Measurements from ENCODE around the gene ZNF69.
"Not testable (repeated sequence)": the region's sequence is repeated elsewhere in the genome, so short reads cannot be mapped to it uniquely, and the experiment has no call there.

ZNF69 gene

DNA sequence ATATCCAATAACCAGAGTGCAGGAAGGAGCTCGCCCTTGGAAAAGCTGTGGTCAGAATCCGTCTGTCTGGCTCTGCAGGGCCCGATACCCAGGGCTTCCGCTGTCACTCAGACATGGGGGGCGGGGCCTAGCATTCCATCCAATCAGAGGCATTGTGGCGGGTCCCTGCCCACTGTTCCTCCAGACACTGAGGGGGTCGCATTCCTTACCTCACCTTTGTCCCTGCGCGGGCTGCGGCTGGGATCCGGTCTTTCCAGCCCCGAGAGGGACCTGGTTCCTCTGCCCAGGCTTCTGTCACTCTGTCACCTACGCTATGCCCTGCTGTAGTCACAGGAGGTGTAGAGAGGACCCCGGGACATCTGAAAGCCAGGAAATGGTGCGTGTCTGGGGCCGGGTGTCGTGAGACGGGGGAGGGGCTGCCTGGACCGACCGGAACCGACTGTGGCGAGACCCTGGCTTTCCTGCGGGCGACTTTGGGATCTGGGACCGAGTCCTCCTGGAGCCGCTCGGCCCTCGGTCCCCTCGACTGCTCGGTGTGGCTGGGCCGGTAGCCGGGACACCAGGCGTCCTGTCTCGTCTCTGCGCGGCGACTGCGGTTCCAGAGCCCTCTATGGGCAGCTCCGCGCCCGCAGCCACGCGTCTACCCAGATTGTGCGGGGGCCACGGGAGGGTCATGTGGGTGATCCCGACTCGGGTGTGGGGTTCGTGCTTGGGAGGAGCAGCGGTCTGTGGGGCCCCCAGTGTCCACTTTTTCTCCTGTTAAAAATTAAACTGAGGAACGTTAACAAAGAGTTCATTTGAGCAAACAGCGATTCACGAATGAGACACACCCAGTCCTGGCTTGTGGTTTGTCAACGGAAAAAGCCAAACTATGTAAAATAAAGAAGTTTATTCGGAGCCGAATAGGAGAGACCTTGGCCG, at the start of gene ZNF69:
Gene ZNF69, plus strand, starts transcription at position 172 of the 921 bp plus-strand sequence. Its CDS starts 142 bp downstream, at position 314.
- ATAC-seq (ENCODE audit: low read depth): peak; percentile 31; the same call in 2 of the 3 replicates
- no peak for TF ChIP-seq CTCF (IDR thresholded peaks at IDR 0.05; ENCODE audit: poor library complexity, severe bottlenecking)
- H3K4me3 ChIP-seq (ENCODE audit: severe bottlenecking): peak within 1 kb of the TSS; percentile 28
- DNase-seq (ENCODE audit: low spot score): no peak
- H3K9me3 ChIP-seq (ENCODE audit: severe bottlenecking): no peaks in the 10 kb centered on the region
- H3K36me3 ChIP-seq (ENCODE audit: low read depth): no peaks in the 10 kb centered on the region
- H3K27me3 ChIP-seq (ENCODE audit: insufficient read depth, poor library complexity, severe bottlenecking): no peaks in the 10 kb centered on the region
- H3K4me1 ChIP-seq (ENCODE audit: insufficient read depth, poor library complexity, severe bottlenecking): no peaks in the 10 kb centered on the region
- no peak within 1 kb of the TSS for H3K27ac ChIP-seq (ENCODE audit: poor library complexity, severe bottlenecking)

DNA sequence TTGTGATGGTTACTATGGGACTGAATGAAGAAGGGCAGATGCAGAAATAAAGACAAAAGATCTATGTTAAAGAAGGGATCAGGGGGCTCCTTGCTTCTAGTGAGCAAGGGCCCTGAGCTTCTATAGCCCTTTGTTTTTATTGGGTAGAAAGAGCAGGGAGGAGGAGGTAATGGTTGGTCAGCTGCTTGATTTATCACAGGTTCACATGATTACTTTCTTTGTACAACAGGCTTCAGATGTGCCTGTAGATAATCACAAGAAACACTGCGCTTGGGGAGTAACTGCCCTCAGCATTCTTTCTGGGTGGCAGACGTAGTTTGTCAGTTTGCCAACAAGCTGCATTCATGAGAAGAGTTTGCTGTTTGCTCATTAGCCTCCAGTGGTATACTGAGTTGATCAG, 43.9 kb upstream of the ZNF69 start:
- no peak overlapping the region for H3K4me3 ChIP-seq (ENCODE audit: severe bottlenecking)
- no peak for TF ChIP-seq CTCF (IDR thresholded peaks at IDR 0.05; ENCODE audit: poor library complexity, severe bottlenecking)
- no peaks in the 10 kb centered on the region for H3K4me1 ChIP-seq (ENCODE audit: insufficient read depth, poor library complexity, severe bottlenecking)
- no peaks in the 10 kb centered on the region for H3K27me3 ChIP-seq (ENCODE audit: insufficient read depth, poor library complexity, severe bottlenecking)
- no peaks in the 10 kb centered on the region for H3K9me3 ChIP-seq (ENCODE audit: severe bottlenecking)
- no peak for ATAC-seq (ENCODE audit: low read depth)
- no peak for DNase-seq (ENCODE audit: low spot score)
- H3K27ac ChIP-seq (ENCODE audit: poor library complexity, severe bottlenecking): no peak overlapping the region
- H3K36me3 ChIP-seq (ENCODE audit: low read depth): no peaks in the 10 kb centered on the region

DNA sequence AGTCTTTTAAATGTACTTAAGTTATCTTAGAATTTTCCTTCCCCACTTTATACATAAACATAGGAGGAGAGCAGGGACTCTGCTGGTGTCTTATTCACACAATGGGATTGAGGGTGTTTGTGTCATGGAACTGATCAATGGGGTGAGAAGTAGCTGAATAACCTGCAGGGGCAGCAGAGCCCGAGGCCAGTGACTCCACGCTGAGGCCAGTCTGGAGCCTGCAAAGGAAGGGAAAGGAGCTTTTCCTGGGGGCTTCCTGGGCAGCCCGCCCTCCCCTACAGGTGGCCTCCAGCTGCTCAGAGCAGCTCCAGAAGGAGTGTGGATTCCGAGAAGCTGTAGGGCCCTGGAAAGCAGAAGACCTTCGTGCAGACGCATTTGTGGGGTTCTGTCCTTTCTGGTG, 40.0 kb upstream of the ZNF69 start:
- H3K9me3 ChIP-seq (ENCODE audit: severe bottlenecking); H3K36me3 ChIP-seq (ENCODE audit: low read depth); H3K27ac ChIP-seq (ENCODE audit: poor library complexity, severe bottlenecking); ATAC-seq (ENCODE audit: low read depth); H3K27me3 ChIP-seq (ENCODE audit: insufficient read depth, poor library complexity, severe bottlenecking); DNase-seq (ENCODE audit: low spot score); H3K4me1 ChIP-seq (ENCODE audit: insufficient read depth, poor library complexity, severe bottlenecking); H3K4me3 ChIP-seq (ENCODE audit: severe bottlenecking): not testable (repeated sequence)

DNA sequence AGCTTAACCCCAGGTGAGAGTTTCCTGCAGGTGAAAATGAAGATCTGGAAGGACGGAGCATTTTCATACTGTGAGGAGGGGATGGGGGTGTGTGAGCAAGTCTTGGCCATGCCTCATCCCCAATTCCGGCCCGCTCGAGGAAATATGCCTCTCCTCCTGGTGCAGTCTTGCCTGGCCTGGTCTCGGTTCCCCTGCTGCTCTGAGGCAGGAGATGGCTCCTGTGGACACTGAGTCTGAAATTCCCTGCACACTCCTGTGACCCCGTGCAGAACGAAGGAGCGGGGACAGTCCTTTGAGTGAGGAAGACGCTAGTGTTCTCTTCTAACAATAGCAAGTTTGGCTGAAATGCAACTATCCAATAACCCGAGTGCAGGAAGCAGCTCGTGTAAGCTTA, 39.4 kb upstream of the ZNF69 start:
- TF ChIP-seq CTCF (IDR thresholded peaks at IDR 0.05; ENCODE audit: poor library complexity, severe bottlenecking): no peak
- no peaks in the 10 kb centered on the region for H3K4me1 ChIP-seq (ENCODE audit: insufficient read depth, poor library complexity, severe bottlenecking)
- H3K9me3 ChIP-seq (ENCODE audit: severe bottlenecking): no peaks in the 10 kb centered on the region
- ATAC-seq (ENCODE audit: low read depth): peak; percentile 13; the same call in 1 of the 3 replicates
- H3K4me3 ChIP-seq (ENCODE audit: severe bottlenecking): no peak overlapping the region
- no peak overlapping the region for H3K27ac ChIP-seq (ENCODE audit: poor library complexity, severe bottlenecking)
- no peaks in the 10 kb centered on the region for H3K36me3 ChIP-seq (ENCODE audit: low read depth)
- H3K27me3 ChIP-seq (ENCODE audit: insufficient read depth, poor library complexity, severe bottlenecking): no peaks in the 10 kb centered on the region
- no peak for DNase-seq (ENCODE audit: low spot score)

DNA sequence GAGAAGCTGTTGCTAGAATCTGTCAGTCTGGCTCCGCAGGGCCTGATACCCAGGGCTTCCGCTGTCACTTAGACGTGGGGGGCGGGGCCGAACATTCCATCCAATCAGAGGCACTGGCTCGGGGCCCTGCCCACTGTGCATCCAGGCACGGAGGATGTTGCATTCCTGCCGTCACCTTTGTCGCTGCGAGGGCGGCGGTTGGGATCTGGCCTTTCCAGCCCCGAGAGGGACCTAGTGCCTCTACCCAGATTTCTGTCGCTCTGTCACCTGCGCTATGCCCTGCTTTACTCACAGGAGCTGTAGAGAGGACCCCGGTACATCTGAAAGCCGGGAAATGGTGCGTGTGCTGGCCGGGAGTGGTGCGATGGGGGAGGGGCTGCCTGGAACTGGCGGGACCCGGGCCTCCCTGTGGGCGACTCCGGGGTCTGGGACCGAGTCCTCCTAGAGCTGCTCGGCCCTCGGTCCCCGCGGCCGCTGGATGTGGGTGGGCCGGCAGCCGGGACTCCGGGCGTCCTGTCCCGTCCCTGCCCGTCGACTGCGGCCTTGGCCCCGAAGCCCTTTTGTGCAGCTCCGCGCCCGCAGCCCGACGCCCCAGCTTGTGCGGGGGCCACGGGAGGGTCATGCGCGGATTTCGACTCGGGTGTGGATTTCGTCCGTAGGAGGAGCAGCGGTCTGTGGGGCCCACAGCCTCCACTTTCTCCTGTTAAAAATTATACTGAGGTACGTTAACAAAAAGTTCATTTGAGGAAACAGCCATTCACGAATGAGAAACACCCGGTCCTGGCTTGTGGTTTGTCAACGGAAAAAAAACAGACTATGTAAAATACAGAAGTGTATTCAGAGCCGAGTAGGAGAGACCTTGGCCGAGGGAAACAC, 38.8 kb upstream of the ZNF69 start, which contains the start of gene ZNF439:
Gene ZNF439, plus strand, starts transcription at position 133 of the 876 bp plus-strand sequence. Its CDS starts 142 bp downstream, at position 275.
- Histone ChIP-seq H3K27me3 (ENCODE audit: insufficient read depth, poor library complexity, severe bottlenecking) (no peaks in the 10 kb centered on the region), H3K4me3 (ENCODE audit: severe bottlenecking) (peak within 1 kb of the TSS; percentile 36), H3K4me1 (ENCODE audit: insufficient read depth, poor library complexity, severe bottlenecking) (no peaks in the 10 kb centered on the region), H3K27ac (ENCODE audit: poor library complexity, severe bottlenecking) (no peak within 1 kb of the TSS), H3K36me3 (ENCODE audit: low read depth) (no peaks in the 10 kb centered on the region), H3K9me3 (ENCODE audit: severe bottlenecking) (no peaks in the 10 kb centered on the region)
- peak; percentile 80 for DNase-seq (ENCODE audit: low spot score)
- ATAC-seq (ENCODE audit: low read depth): peak; percentile 96
- no peak for TF ChIP-seq CTCF (IDR thresholded peaks at IDR 0.05; ENCODE audit: poor library complexity, severe bottlenecking)

- H3K36me3 ChIP-seq (ENCODE audit: low read depth); H3K9me3 ChIP-seq (ENCODE audit: severe bottlenecking); ATAC-seq (ENCODE audit: low read depth); H3K4me1 ChIP-seq (ENCODE audit: insufficient read depth, poor library complexity, severe bottlenecking); H3K4me3 ChIP-seq (ENCODE audit: severe bottlenecking); H3K27me3 ChIP-seq (ENCODE audit: insufficient read depth, poor library complexity, severe bottlenecking); DNase-seq (ENCODE audit: low spot score); H3K27ac ChIP-seq (ENCODE audit: poor library complexity, severe bottlenecking): not testable (repeated sequence)
Measured at GRCh38 chr19:11850289-11850688, 37.3 kb upstream of the ZNF69 start.

All from RWPE2 (cell line).